ENCODE data around the gene SEMA3F.

The SEMA3F gene

DNA sequence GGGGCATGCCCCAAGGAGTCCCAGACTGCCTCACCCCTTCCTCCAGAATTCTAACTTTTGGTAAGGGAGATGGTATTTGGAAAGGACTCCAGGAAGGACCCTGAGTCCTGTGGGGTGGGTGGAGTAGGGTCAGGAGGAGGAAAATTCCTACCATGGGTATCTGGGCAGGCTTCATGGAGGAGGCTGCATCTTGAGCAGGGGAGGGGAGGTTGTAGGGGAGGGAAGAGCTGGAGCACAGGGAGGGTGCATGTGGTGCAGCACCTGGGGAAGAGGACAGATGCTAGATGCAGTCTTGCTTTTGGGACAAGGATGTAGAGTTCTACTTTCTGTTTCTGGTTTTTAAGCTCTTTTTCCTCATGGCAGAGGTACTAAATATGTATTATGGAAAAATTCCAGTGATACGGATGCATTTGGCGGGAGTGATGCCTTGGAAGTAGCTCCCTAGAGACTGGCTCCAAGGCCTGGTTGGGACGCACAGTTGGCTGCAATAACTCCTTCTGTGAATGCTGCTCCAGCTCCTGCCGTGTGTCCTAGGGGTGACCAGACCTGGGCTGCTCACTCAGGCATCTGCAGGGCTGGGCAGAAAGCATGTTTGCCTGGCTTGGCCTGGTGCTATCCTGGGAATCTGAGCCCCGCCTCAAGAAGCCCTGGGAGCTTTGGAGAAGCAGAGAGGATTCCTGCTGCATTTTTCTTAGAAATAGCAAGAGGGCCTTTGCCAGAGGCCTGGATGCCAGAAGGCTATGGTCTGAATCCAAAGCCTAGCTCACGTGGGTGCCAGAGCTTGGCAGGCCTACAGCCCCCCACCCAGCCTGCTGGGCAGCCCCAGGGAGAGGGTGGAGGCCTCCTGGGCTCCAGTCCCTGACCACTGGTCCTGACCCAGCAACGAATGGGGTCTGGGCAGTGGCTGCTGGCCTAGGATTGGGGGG is 10.1 kb downstream of the SEMA3F start:
- H3K27ac ChIP-seq (ENCODE audit: low read length), result no peak overlapping the region
- DNase-seq, result no peak
- no peak for TF ChIP-seq EZH2 (optimal IDR thresholded peaks at IDR 0.05; ENCODE audit: low read depth, low read length)
- TF ChIP-seq, protein P1, sequence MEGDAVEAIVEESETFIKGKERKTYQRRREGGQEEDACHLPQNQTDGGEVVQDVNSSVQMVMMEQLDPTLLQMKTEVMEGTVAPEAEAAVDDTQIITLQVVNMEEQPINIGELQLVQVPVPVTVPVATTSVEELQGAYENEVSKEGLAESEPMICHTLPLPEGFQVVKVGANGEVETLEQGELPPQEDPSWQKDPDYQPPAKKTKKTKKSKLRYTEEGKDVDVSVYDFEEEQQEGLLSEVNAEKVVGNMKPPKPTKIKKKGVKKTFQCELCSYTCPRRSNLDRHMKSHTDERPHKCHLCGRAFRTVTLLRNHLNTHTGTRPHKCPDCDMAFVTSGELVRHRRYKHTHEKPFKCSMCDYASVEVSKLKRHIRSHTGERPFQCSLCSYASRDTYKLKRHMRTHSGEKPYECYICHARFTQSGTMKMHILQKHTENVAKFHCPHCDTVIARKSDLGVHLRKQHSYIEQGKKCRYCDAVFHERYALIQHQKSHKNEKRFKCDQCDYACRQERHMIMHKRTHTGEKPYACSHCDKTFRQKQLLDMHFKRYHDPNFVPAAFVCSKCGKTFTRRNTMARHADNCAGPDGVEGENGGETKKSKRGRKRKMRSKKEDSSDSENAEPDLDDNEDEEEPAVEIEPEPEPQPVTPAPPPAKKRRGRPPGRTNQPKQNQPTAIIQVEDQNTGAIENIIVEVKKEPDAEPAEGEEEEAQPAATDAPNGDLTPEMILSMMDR (IDR thresholded peaks at IDR 0.05; ENCODE audit: low read length), result no peak
- TF ChIP-seq EZH2phosphoT487 (IDR thresholded peaks at IDR 0.05; ENCODE audit: low read length), result no peak
- peaks cover 74% of the 10 kb centered on the region for H3K27me3 ChIP-seq (replicated peaks; ENCODE audit: insufficient read depth, low read length)
- no peak overlapping the region for H3K4me3 ChIP-seq (ENCODE audit: low read length)
- no peak overlapping the region for H3K9ac ChIP-seq (ENCODE audit: low read length)
- H3K4me1 ChIP-seq (ENCODE audit: low read length), result no peaks in the 10 kb centered on the region
- H4K20me1 ChIP-seq (ENCODE audit: insufficient read depth, low read length), result no peaks in the 10 kb centered on the region
- H3K36me3 ChIP-seq (replicated peaks; ENCODE audit: insufficient read depth, low read length), result no peaks in the 10 kb centered on the region
- H3F3A ChIP-seq (ENCODE audit: insufficient read depth, low read length), result no peaks in the 10 kb centered on the region
- no peak overlapping the region for H2AFZ ChIP-seq (ENCODE audit: low read length)
- H3K4me2 ChIP-seq (ENCODE audit: low read depth, low read length), result no peak overlapping the region
- no peaks in the 10 kb centered on the region for H3K9me2 ChIP-seq (replicated peaks; ENCODE audit: insufficient read depth, low read length)
- no peaks in the 10 kb centered on the region for H3K9me3 ChIP-seq (replicated peaks; ENCODE audit: insufficient read depth, low read length)
- H3K79me2 ChIP-seq (ENCODE audit: low read length), result no peaks in the 10 kb centered on the region

DNA sequence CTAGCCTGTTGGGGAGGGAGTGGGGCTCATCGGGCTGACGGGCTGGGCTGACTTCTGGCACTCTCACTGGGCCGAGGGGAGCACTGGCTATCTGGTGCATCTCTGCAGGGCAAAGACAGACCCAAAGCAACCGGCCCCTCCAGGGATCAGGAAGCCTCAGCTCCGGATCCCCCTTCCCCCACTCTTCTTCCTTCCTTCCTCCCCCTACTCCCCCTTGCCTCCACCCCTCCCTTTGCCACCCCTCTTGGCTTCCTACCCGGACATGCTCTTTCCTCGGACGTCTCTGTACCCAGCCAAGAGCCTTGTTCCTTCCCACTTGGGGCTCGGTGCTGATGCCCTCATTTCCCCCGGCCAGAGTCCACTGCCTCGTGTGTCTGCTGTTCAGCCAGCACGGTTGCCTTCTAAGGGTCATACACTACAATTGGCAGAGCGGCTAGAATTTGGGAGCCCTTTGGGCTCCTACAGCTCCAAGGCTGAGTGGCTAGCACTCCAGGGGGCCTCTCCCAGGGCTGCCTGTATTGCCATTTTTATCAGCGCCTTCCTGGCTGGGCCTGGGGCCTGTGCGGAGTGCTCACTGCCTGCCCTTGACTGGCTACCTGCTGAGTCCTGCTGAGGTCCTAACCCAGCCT is 10.9 kb downstream of the SEMA3F start:
- no peak overlapping the region for H3K9ac ChIP-seq (ENCODE audit: low read length)
- TF ChIP-seq EZH2phosphoT487 (IDR thresholded peaks at IDR 0.05; ENCODE audit: low read length), result no peak
- TF ChIP-seq EZH2 (optimal IDR thresholded peaks at IDR 0.05; ENCODE audit: low read depth, low read length), result no peak
- TF ChIP-seq, protein P1 (IDR thresholded peaks at IDR 0.05; ENCODE audit: low read length), result no peak
- H3K9me2 ChIP-seq (replicated peaks; ENCODE audit: insufficient read depth, low read length), result no peaks in the 10 kb centered on the region
- no peak for DNase-seq
- no peak overlapping the region for H3K4me2 ChIP-seq (ENCODE audit: low read depth, low read length)
- H3K27ac ChIP-seq (ENCODE audit: low read length), result no peak overlapping the region
- no peaks in the 10 kb centered on the region for H3F3A ChIP-seq (ENCODE audit: insufficient read depth, low read length)
- H3K4me1 ChIP-seq (ENCODE audit: low read length), result no peaks in the 10 kb centered on the region
- H4K20me1 ChIP-seq (ENCODE audit: insufficient read depth, low read length), result no peaks in the 10 kb centered on the region
- no peaks in the 10 kb centered on the region for H3K36me3 ChIP-seq (replicated peaks; ENCODE audit: insufficient read depth, low read length)
- no peaks in the 10 kb centered on the region for H3K79me2 ChIP-seq (ENCODE audit: low read length)
- peaks cover 74% of the 10 kb centered on the region for H3K27me3 ChIP-seq (replicated peaks; ENCODE audit: insufficient read depth, low read length)
- H2AFZ ChIP-seq (ENCODE audit: low read length), result no peak overlapping the region
- H3K9me3 ChIP-seq (replicated peaks; ENCODE audit: insufficient read depth, low read length), result no peaks in the 10 kb centered on the region
- H3K4me3 ChIP-seq (ENCODE audit: low read length), result no peak overlapping the region

GRCh38 chr3:50166620-50167019 is 11.5 kb downstream of the SEMA3F start:
- peaks cover 74% of the 10 kb centered on the region for H3K27me3 ChIP-seq (replicated peaks; ENCODE audit: insufficient read depth, low read length)
- H3K4me3 ChIP-seq (ENCODE audit: low read length), result no peak overlapping the region
- H3F3A ChIP-seq (ENCODE audit: insufficient read depth, low read length), result no peaks in the 10 kb centered on the region
- TF ChIP-seq EZH2phosphoT487 (IDR thresholded peaks at IDR 0.05; ENCODE audit: low read length), result no peak
- TF ChIP-seq, protein P1 (IDR thresholded peaks at IDR 0.05; ENCODE audit: low read length), result no peak
- no peak for TF ChIP-seq EZH2 (optimal IDR thresholded peaks at IDR 0.05; ENCODE audit: low read depth, low read length)
- no peak overlapping the region for H2AFZ ChIP-seq (ENCODE audit: low read length)
- no peaks in the 10 kb centered on the region for H3K9me3 ChIP-seq (replicated peaks; ENCODE audit: insufficient read depth, low read length)
- no peak overlapping the region for H3K4me2 ChIP-seq (ENCODE audit: low read depth, low read length)
- DNase-seq, result no peak
- no peaks in the 10 kb centered on the region for H3K4me1 ChIP-seq (ENCODE audit: low read length)
- H4K20me1 ChIP-seq (ENCODE audit: insufficient read depth, low read length), result no peaks in the 10 kb centered on the region
- no peaks in the 10 kb centered on the region for H3K79me2 ChIP-seq (ENCODE audit: low read length)
- H3K36me3 ChIP-seq (replicated peaks; ENCODE audit: insufficient read depth, low read length), result no peaks in the 10 kb centered on the region
- no peaks in the 10 kb centered on the region for H3K9me2 ChIP-seq (replicated peaks; ENCODE audit: insufficient read depth, low read length)
- H3K9ac ChIP-seq (ENCODE audit: low read length), result no peak overlapping the region
- no peak overlapping the region for H3K27ac ChIP-seq (ENCODE audit: low read length)
